Measurements from ENCODE around the gene GRM8.

GRCh38 chr7:126699707-126700106 is 553.0 kb downstream of the GRM8 start:
- TF ChIP-seq CTCF (conservative IDR thresholded peaks at IDR 0.05; ENCODE audit: low read depth, low read length), result no peak; the same call in 1 of the 2 replicates
- TF ChIP-seq EZH2 (IDR thresholded peaks at IDR 0.05; ENCODE audit: borderline replicate concordance, low read depth, low read length, poor library complexity, severe bottlenecking), result no peak
